Endodermal cell (in vitro differentiated cells): ENCODE results near the gene KCNK10. TPM values are rescaled to one million over a fixed set of nuclear protein-coding genes. Genes with fewer than 3 reads are reported as not detected.

Experiments used
- DNase-seq: peaks from one replicate; pipeline ENCODE4 v3.0.0-alpha.2; 2017
- H3K27ac ChIP-seq: 2 replicates; pipeline ENCODE4 v1.5.1; 2013; ENCODE audit warnings: mild to moderate bottlenecking, low read depth, low read length, moderate library complexity
- H3K27me3 ChIP-seq: 2 replicates; pipeline ENCODE4 v1.6.1; 2013; ENCODE audit warnings: mild to moderate bottlenecking, low read length, moderate library complexity; ENCODE audit not compliant: insufficient read depth, control insufficient read depth, poor library complexity, severe bottlenecking
- H3K36me3 ChIP-seq: 2 replicates; pipeline ENCODE4 v1.7.0; 2013; ENCODE audit warnings: mild to moderate bottlenecking, low read length, moderate library complexity; ENCODE audit not compliant: control insufficient read depth, insufficient read depth
- H3K4me1 ChIP-seq: one replicate; pipeline ENCODE4 v1.7.0; 2013; ENCODE audit warnings: low read length; ENCODE audit not compliant: control insufficient read depth, insufficient read depth
- H3K4me3 ChIP-seq: 2 replicates; pipeline ENCODE4 v1.5.1; 2013; ENCODE audit warnings: mild to moderate bottlenecking, low read length, moderate library complexity
- H3K9ac ChIP-seq: 2 replicates; pipeline ENCODE4 v1.6.1; 2013; ENCODE audit warnings: mild to moderate bottlenecking, low read length, moderate library complexity; ENCODE audit not compliant: poor library complexity, severe bottlenecking; ENCODE audit errors: extremely low read depth
- H3K9me3 ChIP-seq: 2 replicates; pipeline ENCODE4 v1.6.1; 2013; ENCODE audit warnings: mild to moderate bottlenecking, low read length, moderate library complexity; ENCODE audit not compliant: control insufficient read depth
- H3K27ac Mint-ChIP-seq: 2 replicates; pipeline ENCODE4 v1.8.0; 2020; ENCODE audit warnings: mixed read lengths
- H3K27me3 Mint-ChIP-seq: 2 replicates; pipeline ENCODE4 v1.8.0; 2021; ENCODE audit warnings: mild to moderate bottlenecking, mixed read lengths; ENCODE audit not compliant: insufficient read depth
- H3K36me3 Mint-ChIP-seq: 2 replicates; pipeline ENCODE4 v1.8.0; 2020; ENCODE audit warnings: low read depth, mixed read lengths
- H3K4me1 Mint-ChIP-seq: 2 replicates; pipeline ENCODE4 v1.8.0; 2020; ENCODE audit warnings: mixed read lengths
- H3K4me3 Mint-ChIP-seq: 2 replicates; pipeline ENCODE4 v1.8.0; 2020; ENCODE audit warnings: mild to moderate bottlenecking, moderate library complexity, mixed read lengths
- H3K9me3 Mint-ChIP-seq: 2 replicates; pipeline ENCODE4 v1.8.0; 2020; ENCODE audit warnings: mild to moderate bottlenecking, mixed read lengths
- WGBS, 2 experiments: methylation state at CpG; one replicate each; pipeline versions ENCODE4 v1.1.5 to v1.1.7; 2013; ENCODE audit warnings: missing lambda C conversion rate in 2 of 2, mixed read lengths in 1 of 2; ENCODE audit not compliant: insufficient coverage in 1 of 2, insufficient read length in 1 of 2; 5-methylcytosine and 5-hydroxymethylcytosine counted together
- total RNA-seq, 2 donors: library from RNA; stranded (reverse); fragmentation: NEBNext Ultra II Directional in 1 of 2; extraction: Animal tissue kit (Norgen Biotek cat#: 25700) in 1 of 2; gene quantifications; 2 replicates in 1 of 2; 3 replicates in 1 of 2; pipeline ENCODE4 v1.2.1, GENCODE V29; 2021
- TF ChIP-seq, protein P1 (sequence below): fragments of 200-600 bp; sonication (generic); conservative IDR thresholded peaks from 2 replicates; pipeline ENCODE4 v1.5.0; 2021; ENCODE audit warnings: antibody characterized with exemption, mild to moderate bottlenecking

The KCNK10 gene
- total RNA-seq, 2 donors from 2014 or later, result 0.24 to 1.8 TPM

DNA sequence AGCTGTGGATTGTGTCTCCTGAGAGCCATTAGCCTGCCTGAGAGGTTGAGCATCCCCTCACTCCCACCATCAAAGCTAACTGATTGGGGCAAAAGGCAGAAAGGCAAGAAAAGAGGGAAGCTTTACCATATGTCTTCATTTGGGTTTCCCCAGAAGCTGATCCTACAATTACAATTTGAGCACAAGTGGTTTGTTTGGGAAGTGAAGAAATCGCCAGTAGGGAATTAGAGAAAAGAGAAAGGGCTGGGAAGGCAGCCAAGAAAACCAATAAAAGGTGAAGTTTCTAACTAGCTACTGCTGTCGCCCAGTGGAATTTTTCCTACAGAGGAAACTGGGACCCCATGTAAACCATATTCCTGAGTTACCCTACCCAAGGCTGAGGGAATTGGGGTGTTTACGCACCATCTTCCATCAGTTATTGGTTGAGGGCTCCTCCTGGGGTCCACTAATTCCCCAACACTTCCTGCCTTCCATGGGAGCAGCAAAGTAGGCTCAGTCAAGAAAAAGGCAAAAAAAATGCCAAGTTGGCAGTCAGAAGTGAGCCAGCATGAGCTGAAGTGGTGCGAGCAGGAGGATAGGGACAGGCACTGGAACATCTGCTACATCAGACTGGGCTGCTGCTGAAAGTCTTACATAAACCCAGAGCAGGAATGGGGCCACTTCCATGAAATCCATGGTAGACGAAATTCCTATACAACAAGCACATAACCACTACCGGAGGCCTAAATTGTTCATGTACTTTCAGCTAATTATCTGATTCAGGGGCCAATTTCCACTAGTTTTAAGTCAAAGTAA, 17.3 kb downstream of the KCNK10 start:
- WGBS, 2 experiments, result 95 to 97% methylated on average over 3 to 6 of the region's 6 CpGs
- Mint-ChIP-seq H3K27ac (no peak overlapping the region), H3K9me3 (no peaks in the 10 kb centered on the region), H3K4me1 (no peaks in the 10 kb centered on the region), H3K27me3 (peaks cover 2% of the 10 kb centered on the region), H3K4me3 (no peak overlapping the region), H3K36me3 (no peaks in the 10 kb centered on the region)
- Histone ChIP-seq H3K27me3 (peaks cover 9% of the 10 kb centered on the region), H3K4me1 (no peaks in the 10 kb centered on the region), H3K27ac (no peak overlapping the region), H3K9me3 (no peaks in the 10 kb centered on the region), H3K4me3 (no peak overlapping the region), H3K36me3 (no peaks in the 10 kb centered on the region), H3K9ac (no peak overlapping the region)
- TF ChIP-seq, protein P1, sequence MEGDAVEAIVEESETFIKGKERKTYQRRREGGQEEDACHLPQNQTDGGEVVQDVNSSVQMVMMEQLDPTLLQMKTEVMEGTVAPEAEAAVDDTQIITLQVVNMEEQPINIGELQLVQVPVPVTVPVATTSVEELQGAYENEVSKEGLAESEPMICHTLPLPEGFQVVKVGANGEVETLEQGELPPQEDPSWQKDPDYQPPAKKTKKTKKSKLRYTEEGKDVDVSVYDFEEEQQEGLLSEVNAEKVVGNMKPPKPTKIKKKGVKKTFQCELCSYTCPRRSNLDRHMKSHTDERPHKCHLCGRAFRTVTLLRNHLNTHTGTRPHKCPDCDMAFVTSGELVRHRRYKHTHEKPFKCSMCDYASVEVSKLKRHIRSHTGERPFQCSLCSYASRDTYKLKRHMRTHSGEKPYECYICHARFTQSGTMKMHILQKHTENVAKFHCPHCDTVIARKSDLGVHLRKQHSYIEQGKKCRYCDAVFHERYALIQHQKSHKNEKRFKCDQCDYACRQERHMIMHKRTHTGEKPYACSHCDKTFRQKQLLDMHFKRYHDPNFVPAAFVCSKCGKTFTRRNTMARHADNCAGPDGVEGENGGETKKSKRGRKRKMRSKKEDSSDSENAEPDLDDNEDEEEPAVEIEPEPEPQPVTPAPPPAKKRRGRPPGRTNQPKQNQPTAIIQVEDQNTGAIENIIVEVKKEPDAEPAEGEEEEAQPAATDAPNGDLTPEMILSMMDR, result no peak
- no peak for DNase-seq

DNA sequence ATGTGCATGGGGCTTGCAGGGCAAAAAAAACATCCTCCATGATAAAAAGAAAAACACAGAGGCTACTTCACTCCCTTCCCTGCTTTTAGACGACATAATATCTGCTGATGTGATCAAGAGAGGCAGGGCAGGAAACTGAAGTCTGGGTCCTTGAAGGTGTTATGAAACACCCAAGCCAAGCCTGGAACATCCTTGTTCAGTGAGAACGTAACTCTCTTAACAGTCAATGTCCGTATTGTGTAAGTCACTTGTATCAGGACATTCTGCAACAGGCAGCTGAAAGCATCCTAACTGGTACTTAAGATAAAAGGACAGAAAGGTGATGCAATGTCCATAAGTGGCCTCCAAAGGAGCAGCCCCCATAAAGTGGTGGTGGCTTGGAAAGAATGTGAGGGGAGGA, 20.0 kb downstream of the KCNK10 start:
- Mint-ChIP-seq H3K27ac (no peak overlapping the region), H3K4me3 (no peak overlapping the region)

DNA sequence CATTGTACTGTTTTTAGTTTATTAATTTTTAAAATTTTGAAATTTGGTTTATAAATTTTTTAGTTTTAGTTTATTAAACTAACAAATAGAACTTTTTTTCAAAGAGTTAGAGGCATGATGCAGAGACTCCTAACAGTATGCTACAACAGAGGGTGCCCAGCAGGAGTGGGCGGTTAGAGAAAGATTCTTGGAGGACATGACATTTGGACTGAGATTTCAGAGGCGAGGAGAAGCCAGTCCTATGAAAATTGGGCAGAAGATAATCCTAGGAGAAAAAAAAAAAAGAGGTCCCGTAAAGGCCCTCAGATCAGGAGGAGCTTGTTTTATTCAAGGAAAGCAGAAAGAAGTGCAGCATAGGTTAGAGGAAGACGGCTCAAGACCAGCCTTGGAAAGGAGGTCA, 21.7 kb downstream of the KCNK10 start:
- peaks cover 14% of the 10 kb centered on the region for H3K27me3 ChIP-seq
- 91 to 100% methylated on average over 3 to 4 of the region's 4 CpGs for WGBS, 2 experiments
- no peaks in the 10 kb centered on the region for H3K36me3 ChIP-seq
- no peak overlapping the region for H3K9ac ChIP-seq
- no peak for DNase-seq
- H3K9me3 ChIP-seq, result no peaks in the 10 kb centered on the region
- no peak overlapping the region for H3K4me3 Mint-ChIP-seq
- H3K4me3 ChIP-seq, result no peak overlapping the region
- H3K27ac ChIP-seq, result no peak overlapping the region
- TF ChIP-seq, protein P1, result no peak
- no peaks in the 10 kb centered on the region for H3K4me1 Mint-ChIP-seq
- H3K36me3 Mint-ChIP-seq, result no peaks in the 10 kb centered on the region
- no peaks in the 10 kb centered on the region for H3K9me3 Mint-ChIP-seq
- no peaks in the 10 kb centered on the region for H3K4me1 ChIP-seq
- no peak overlapping the region for H3K27ac Mint-ChIP-seq
- peaks cover 5% of the 10 kb centered on the region for H3K27me3 Mint-ChIP-seq

More for the DNA sequence above, 20.0 kb downstream of the KCNK10 start:
- Histone ChIP-seq H3K4me3 (no peak overlapping the region), H3K27me3 (peaks cover 9% of the 10 kb centered on the region), H3K4me1 (no peaks in the 10 kb centered on the region), H3K36me3 (no peaks in the 10 kb centered on the region), H3K27ac (no peak overlapping the region), H3K9ac (no peak overlapping the region), H3K9me3 (no peaks in the 10 kb centered on the region)
- WGBS, 2 experiments, result 95 to 100% methylated on average over 2 to 3 of the region's 3 CpGs
- no peaks in the 10 kb centered on the region for H3K9me3 Mint-ChIP-seq
- TF ChIP-seq, protein P1, result no peak
- no peaks in the 10 kb centered on the region for H3K36me3 Mint-ChIP-seq
- H3K4me1 Mint-ChIP-seq, result no peaks in the 10 kb centered on the region
- no peak for DNase-seq
- H3K27me3 Mint-ChIP-seq, result peaks cover 5% of the 10 kb centered on the region
